Testis (tissue), 2 donors: ENCODE results near the gene ZNF738.

ENCODE experiments used
- CTCF ChIP-seq, 3 experiments: fragments of 450-650 bp in 2 of 3; fragments of 200-600 bp in 1 of 3; sonication (generic) in 1 of 3; IDR thresholded peaks; one replicate each; pipeline ENCODE4 v1.5.1; 2016 to 2019; ENCODE audit warnings: antibody characterized with exemption in 3 of 3, mild to moderate bottlenecking in 2 of 3, moderate library complexity in 1 of 3
- POLR2A ChIP-seq: fragments of 450-650 bp; IDR thresholded peaks from one replicate; pipeline ENCODE4 v1.6.1; 2017; ENCODE audit warnings: antibody characterized with exemption, mild to moderate bottlenecking, moderate library complexity

GRCh38 chr19:21335721-21336120 lies 23.1 kb upstream of the ZNF738 start:
- TF ChIP-seq CTCF (IDR thresholded peaks at IDR 0.05), result peak in 1 of 3 experiments; percentile 6
- no peak for TF ChIP-seq POLR2A
